Mucosa of gallbladder (tissue), 1 donor: ENCODE data around the gene GTPBP4. TPM values are rescaled to one million over a fixed set of nuclear protein-coding genes. Genes with fewer than 3 reads are reported as not detected.

Experiments
- DNase-seq: peaks from one replicate; pipeline ENCODE4 v3.0.0-alpha.2; 2020; ENCODE audit warnings: low spot score
- total RNA-seq: library from RNA; stranded (reverse); gene quantifications from one replicate; pipeline ENCODE4 v1.2.1, GENCODE V29; 2021
- donor health status: DM: no; HTN: no; CAD: no.

GTPBP4 gene
- total RNA-seq, 1 donor from 2014 or later: 23.7 TPM

DNA sequence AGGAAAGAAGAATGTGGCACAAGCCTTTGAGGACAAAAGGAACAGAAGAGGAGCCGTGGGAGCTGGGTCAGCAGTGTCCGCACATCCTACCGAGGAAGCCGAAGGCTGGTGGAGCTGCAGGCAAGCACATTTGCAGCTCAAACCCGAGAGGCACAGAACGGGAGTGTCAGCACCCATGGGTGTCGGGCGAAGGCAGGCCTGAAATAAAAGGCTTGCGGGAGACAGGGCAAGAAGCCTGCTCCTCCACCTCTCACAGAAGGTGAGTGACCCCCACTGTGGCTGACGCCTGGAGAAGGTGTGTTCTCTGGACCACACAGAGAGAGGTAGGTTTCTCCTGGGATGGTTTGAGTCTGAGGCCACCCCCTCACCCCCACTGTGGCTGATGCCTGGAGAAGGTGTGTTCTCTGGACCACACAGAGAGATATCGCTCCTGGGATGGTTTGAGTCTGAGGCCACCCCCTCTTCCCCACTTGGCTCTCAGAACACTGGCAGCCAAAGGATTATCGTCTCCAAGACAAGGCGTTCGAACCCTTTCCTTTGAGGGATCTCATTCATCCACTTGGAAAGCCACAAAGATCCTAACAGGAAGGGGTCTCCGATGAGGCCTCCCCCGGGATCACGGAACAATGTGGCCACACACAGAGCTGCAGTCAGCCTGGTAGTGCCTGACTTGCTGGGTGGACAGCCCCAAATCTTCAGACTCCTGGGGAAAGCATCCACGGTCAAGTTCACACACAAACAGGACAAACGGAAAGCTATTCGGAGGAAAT is 21.6 kb upstream of the GTPBP4 start:
- DNase-seq: no peak

GRCh38 chr10:968546-969199 is 19.6 kb upstream of the GTPBP4 start:
- DNase-seq: no peak

- DNase-seq: no peak
Measured at GRCh38 chr10:969473-970150, 18.6 kb upstream of the GTPBP4 start.

GRCh38 chr10:970311-971149 is 17.7 kb upstream of the GTPBP4 start:
- DNase-seq: no peak

- DNase-seq: no peak
Measured at GRCh38 chr10:971150-971542, 17.1 kb upstream of the GTPBP4 start.

- peak; percentile 54 for DNase-seq
Measured at GRCh38 chr10:971613-972012, 16.6 kb upstream of the GTPBP4 start.

- no peak for DNase-seq
Measured at GRCh38 chr10:972763-973162, 15.5 kb upstream of the GTPBP4 start.

DNA sequence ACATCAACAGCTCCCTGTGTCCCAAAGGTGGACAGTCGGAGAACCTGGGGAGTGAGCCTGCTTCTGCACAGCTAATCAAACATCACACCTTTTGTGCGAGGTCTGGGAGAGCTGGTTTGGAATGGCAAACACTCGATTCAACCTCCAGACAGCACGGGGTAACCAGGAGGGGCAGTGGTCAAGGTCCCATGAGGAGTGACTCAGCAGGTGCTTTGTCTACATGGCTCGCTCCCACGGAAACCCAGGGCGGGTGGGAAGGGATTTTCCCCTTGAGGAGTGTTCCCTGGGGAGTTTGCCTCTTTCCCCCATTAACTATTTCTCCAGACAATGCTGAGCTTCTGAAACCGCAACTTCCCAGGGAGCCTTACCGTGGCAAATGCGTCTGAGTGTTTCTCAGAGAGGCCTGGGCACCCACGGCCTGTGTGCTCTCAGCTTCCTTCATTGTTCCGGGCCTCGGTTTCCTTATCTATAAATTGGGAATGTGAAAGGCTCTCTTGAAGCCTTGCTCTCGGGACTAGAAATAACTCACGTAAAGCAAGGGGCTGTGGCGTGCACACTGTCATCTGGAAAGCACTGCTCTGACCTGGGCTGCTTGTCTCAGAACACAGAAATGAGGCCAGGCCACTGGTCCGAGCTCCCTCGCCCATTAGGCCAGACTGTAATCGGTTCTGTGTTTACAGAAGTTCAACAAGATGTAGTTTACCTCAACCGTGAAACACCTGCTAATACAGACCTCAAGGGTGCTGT is 14.0 kb upstream of the GTPBP4 start:
- peak; percentile 69 for DNase-seq

DNA sequence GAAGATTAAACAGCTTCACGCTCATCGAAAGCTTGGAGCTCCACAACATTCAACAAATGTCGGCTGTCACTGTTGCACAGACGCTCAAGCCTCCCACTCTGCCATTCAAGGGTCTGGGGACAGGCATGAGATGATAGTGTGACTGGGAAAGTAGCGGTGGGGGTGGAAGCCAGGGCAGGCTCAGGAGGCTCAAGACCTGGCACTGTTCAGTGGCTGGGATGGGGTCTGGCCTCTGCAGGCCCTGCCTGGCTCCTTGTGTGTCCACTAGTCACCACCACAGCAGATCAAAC is 13.5 kb upstream of the GTPBP4 start:
- no peak for DNase-seq

DNA sequence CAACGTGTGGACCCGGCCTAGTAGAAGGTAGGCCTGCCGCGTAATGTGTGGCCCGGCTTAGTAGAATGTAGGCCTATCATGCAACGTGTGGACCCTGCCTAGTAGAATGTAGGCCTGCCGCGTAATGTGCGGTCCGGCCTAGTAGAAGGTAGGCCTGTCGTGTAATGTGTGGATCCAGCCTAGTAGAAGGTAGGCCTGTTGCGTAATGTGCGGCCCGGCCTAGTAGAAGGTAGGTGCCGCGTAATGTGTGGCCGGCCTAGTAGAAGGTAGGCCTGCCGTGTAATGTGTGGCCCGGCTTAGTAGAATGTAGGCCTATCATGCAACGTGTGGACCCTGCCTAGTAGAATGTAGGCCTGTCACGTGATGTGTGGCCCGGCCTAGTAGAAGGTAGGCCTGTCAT is 11.9 kb upstream of the GTPBP4 start:
- no peak for DNase-seq

DNA sequence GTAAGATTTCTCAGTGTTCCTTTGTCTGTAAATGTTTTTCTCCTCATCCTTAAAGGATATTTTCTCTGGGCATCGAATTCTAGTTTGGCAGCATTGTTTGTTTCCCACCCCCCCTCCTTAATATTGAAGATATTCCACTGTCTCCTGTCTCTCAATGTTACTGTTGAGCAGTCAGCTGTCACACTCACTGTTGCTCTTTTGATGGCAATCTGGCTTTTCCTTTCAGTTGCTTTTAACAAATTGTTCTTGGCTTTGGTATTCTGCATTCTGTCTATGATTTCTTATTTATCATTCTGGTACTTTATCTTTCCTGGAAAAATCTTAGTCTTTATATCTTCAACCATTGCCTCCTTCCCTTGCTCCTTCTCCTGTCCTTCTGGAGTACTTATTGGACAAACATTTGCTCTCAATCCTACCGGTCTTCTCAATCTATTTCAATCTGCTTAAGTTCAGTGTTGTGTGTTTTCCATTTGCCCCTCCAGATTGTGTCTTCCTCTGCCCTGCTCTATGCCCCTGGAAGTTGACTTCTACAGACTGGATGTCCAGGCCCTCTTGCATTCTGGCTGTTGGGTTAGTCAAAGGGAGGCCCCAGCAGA is 9.3 kb upstream of the GTPBP4 start:
- DNase-seq: no peak

- no peak for DNase-seq
Measured at GRCh38 chr10:980468-981093, 7.7 kb upstream of the GTPBP4 start.

GRCh38 chr10:983401-983800 is 4.8 kb upstream of the GTPBP4 start:
- no peak for DNase-seq

GRCh38 chr10:983971-984655 is 4.1 kb upstream of the GTPBP4 start:
- DNase-seq: peak; percentile 60

- DNase-seq: no peak
Measured at GRCh38 chr10:985361-985760, 2.9 kb upstream of the GTPBP4 start.

DNA sequence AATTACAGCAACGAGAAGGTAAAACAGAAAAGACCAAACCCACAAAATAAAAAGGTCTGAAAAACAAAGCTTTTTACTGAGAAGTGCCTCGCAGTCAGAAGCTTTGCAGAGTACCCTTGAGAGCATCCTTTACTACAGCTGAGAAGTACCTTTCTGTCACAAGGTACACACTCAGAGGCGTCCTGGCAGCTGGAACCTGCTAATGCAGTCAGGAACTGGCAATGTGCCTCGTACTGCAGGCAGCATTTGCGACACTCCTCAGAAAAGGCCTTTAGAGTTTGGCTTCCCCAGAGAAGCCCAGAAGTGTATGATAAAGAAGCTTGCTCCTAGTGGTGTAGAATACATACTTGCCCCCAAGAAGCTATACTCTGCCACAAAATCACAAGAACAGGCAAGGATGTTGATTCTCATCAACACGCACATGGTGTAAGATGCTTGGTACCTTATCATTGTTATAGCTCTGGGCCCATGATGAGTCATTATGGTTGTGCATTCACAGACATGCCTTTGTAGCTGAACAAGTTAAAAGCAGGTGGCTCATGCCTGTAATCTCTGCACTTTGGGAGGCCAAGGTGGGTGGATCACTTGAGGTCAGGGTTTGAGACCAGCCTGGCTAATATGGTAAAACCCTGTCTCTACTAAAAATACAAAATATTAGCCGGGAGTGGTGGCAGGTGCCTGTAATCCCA is 2.0 kb upstream of the GTPBP4 start:
- DNase-seq: no peak

DNA sequence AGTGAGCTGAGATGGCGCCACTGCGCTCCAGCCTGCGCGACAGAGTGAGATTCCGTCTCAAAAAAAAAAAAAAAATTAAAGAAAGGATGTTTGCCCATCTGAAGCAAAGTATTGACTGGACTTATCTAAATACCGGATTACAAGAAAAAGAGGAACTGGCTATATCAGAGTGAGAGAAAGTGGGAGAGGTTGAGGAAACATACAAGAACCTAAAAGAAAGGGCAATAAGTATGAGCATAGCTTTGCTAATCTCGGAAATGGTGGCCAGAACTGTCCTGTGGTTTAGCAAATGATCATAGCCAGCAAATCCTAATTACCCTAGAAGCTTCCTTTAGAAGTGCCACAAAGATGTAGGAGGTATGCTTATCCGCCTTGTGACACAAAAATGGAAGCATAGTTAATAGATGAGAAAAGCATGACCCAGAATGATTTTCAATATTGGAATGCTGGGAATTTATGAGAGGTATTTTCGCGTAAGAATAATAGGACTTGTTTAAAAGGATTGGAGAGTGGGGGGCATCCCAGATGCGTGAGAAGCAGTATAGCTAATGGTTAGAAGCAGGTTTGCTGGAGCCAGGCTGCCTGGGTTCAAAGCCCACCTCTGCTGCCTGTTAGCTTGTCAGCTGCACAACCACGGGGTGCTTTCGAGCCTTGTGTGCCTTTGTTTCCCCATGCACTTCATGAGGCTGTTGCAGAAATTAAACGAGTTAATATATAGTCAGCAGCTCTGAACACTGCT is 1.2 kb upstream of the GTPBP4 start:
- DNase-seq: no peak

- DNase-seq: no peak
Measured at GRCh38 chr10:987620-987869, 689 bp upstream of the GTPBP4 start.
